Ramos (cell line): ENCODE results near the gene HLA-G.

Experiments used
- in situ Hi-C: fragments of 300-500 bp; cut with MboI; formaldehyde crosslinking; loops from one replicate; pipeline ENCODE4 v1.14.3; 2022; ENCODE audit warnings: low sequenced_read_pairs; ENCODE audit not compliant: unreplicated experiment

The HLA-G gene

GRCh38 chr6:29815118-29815750 is 12.4 kb upstream of the HLA-G start:
- in situ Hi-C loops = no loop called here

- in situ Hi-C loops = no loop called here
These were observed 11.6 kb upstream of the HLA-G start for GRCh38 chr6:29816030-29816429.

GRCh38 chr6:29818892-29819291 is 8.7 kb upstream of the HLA-G start:
- in situ Hi-C loops = no loop called here

GRCh38 chr6:29824144-29824543 is 3.5 kb upstream of the HLA-G start:
- in situ Hi-C loops = loop anchor here (10.0 kb wide), 1 partner anchor 119 kb away; no protein-coding TSS in a partner anchor

GRCh38 chr6:29825848-29826247 is 1.8 kb upstream of the HLA-G start:
- in situ Hi-C loops = loop anchor here (10.0 kb wide), 1 partner anchor 121 kb away; no protein-coding TSS in a partner anchor

- in situ Hi-C loops = loop anchor here (10.0 kb wide), 1 partner anchor 121 kb away; no protein-coding TSS in a partner anchor
These were observed 1.4 kb upstream of the HLA-G start for GRCh38 chr6:29826271-29826670.

- in situ Hi-C loops = loop anchor here (10.0 kb wide), 1 partner anchor 124 kb away; no protein-coding TSS in a partner anchor
These were observed 809 bp downstream of the HLA-G start for GRCh38 chr6:29828471-29828797.

GRCh38 chr6:29829766-29830165 is 2.1 kb downstream of the HLA-G start:
- in situ Hi-C loops = loop anchor here (10.0 kb wide), 1 partner anchor 125 kb away; no protein-coding TSS in a partner anchor

- in situ Hi-C loops = no loop called here
These were observed 2.8 kb downstream of the HLA-G start for GRCh38 chr6:29830409-29830808.

GRCh38 chr6:29831776-29832175 is 4.2 kb downstream of the HLA-G start:
- in situ Hi-C loops = no loop called here

- in situ Hi-C loops = no loop called here
These were observed 7.2 kb downstream of the HLA-G start for GRCh38 chr6:29834564-29835436.

- in situ Hi-C loops = no loop called here
These were observed 12.3 kb downstream of the HLA-G start for GRCh38 chr6:29839917-29840316.

GRCh38 chr6:29841030-29841429 is 13.4 kb downstream of the HLA-G start:
- in situ Hi-C loops = no loop called here

- in situ Hi-C loops = loop anchor here (5.0 kb wide), 1 partner anchor 162 kb away; no protein-coding TSS in a partner anchor
These were observed 17.9 kb downstream of the HLA-G start for GRCh38 chr6:29845405-29846006.

- in situ Hi-C loops = loop anchor here (5.0 kb wide), 1 partner anchor 159 kb away; no protein-coding TSS in a partner anchor
These were observed 20.4 kb downstream of the HLA-G start for GRCh38 chr6:29847871-29848630.

GRCh38 chr6:29850011-29850553 is 22.5 kb downstream of the HLA-G start:
- in situ Hi-C loops = no loop called here

- in situ Hi-C loops = no loop called here
These were observed 23.6 kb downstream of the HLA-G start for GRCh38 chr6:29851190-29851589.

GRCh38 chr6:29853245-29853644 is 25.6 kb downstream of the HLA-G start:
- in situ Hi-C loops = no loop called here

GRCh38 chr6:29858006-29858405 is 30.4 kb downstream of the HLA-G start:
- in situ Hi-C loops = no loop called here
